ENCODE data around the gene C20orf141. TPM values are rescaled to one million over a fixed set of nuclear protein-coding genes. Genes with fewer than 3 reads are reported as not detected.

C20orf141 gene
- total RNA-seq, 1 donor from 2014 or later = not detected

DNA sequence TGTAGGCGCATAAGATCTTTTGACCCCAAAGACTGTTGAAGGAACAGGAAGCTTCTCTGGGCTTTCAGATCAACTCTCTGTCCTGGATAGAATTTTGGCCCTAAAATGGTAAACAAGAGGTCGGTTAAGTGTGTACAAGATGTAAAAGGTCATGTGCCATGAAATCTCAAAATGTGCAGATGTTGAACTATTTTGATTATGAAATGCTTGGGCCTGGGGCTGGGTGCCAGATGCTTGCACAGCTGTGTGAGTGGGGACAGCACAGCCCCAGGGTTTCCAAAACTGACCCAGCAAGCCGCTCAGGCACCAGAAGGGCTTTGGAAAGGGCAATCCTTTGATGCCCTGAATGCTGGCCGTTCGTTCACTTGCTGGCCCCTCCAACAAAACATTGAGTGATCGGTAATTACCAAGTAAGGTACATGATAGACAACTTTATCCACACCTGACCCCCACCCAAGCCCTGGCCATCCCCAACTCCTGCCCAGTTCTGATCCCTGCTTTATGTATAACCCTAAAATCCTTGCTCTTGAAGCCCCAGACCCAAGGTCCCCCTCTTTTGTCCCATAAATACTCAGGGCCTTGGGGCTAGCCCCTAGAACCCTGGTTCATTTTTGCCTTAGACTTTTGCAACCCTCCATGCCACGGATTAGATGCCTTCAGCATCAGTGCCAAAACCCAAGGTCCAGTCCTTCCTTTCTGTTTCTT, 3.3 kb downstream of the C20orf141 start:
- Histone ChIP-seq H3K4me1 (ENCODE audit: insufficient read depth, low read length) (peaks cover 32% of the 10 kb centered on the region), H3K4me3 (ENCODE audit: insufficient read depth, low read depth, low read length) (no peak overlapping the region), H3K27me3 (ENCODE audit: insufficient read depth, low read length) (peaks cover 14% of the 10 kb centered on the region), H3K36me3 (ENCODE audit: insufficient read depth, low read length) (no peaks in the 10 kb centered on the region), H2AFZ (ENCODE audit: low read depth, low read length) (no peak overlapping the region), H3K79me2 (ENCODE audit: insufficient read depth, low read length) (no peaks in the 10 kb centered on the region), H3K4me2 (ENCODE audit: low read length) (no peak overlapping the region), H3K27ac (ENCODE audit: low read depth, low read length) (no peak overlapping the region), H3K9me3 (ENCODE audit: insufficient read depth, low read depth, low read length) (no peaks in the 10 kb centered on the region), H4K20me1 (ENCODE audit: insufficient read depth, low read length) (no peaks in the 10 kb centered on the region), H3K9ac (ENCODE audit: low read length) (no peak overlapping the region)
- H3K27ac Mint-ChIP-seq (ENCODE audit: unreplicated experiment) = no peak overlapping the region
- peaks cover 26% of the 10 kb centered on the region for H3K4me1 Mint-ChIP-seq (ENCODE audit: low read depth, unreplicated experiment)
- H3K27me3 Mint-ChIP-seq (ENCODE audit: low read depth, unreplicated experiment) = peaks cover 37% of the 10 kb centered on the region
- no peaks in the 10 kb centered on the region for H3K36me3 Mint-ChIP-seq (ENCODE audit: low read depth, unreplicated experiment)
- no peak for TF ChIP-seq EZH2 (IDR thresholded peaks at IDR 0.05; ENCODE audit: insufficient read depth, low read length)
- no peak for TF ChIP-seq CTCF (IDR thresholded peaks at IDR 0.05; ENCODE audit: insufficient read depth, low read depth, low read length)
- H3K4me3 Mint-ChIP-seq (ENCODE audit: unreplicated experiment) = no peak overlapping the region
- peaks cover 12% of the 10 kb centered on the region for H3K9me3 Mint-ChIP-seq (ENCODE audit: unreplicated experiment)
- DNase-seq (ENCODE audit: low read depth) (no peak), FAIRE-seq (no peak)

- peak; percentile 51 for DNase-seq (ENCODE audit: low read depth)
- FAIRE-seq = no peak
- Histone ChIP-seq H3K79me2 (ENCODE audit: insufficient read depth, low read length) (no peaks in the 10 kb centered on the region), H3K27ac (ENCODE audit: low read depth, low read length) (no peak overlapping the region), H3K36me3 (ENCODE audit: insufficient read depth, low read length) (no peaks in the 10 kb centered on the region), H3K4me3 (ENCODE audit: insufficient read depth, low read depth, low read length) (no peak overlapping the region), H3K4me2 (ENCODE audit: low read length) (peak overlapping the region; percentile 71), H2AFZ (ENCODE audit: low read depth, low read length) (no peak overlapping the region), H4K20me1 (ENCODE audit: insufficient read depth, low read length) (no peaks in the 10 kb centered on the region), H3K9me3 (ENCODE audit: insufficient read depth, low read depth, low read length) (no peaks in the 10 kb centered on the region), H3K9ac (ENCODE audit: low read length) (no peak overlapping the region), H3K27me3 (ENCODE audit: insufficient read depth, low read length) (peaks cover 14% of the 10 kb centered on the region), H3K4me1 (ENCODE audit: insufficient read depth, low read length) (peaks cover 16% of the 10 kb centered on the region)
- Mint-ChIP-seq H3K27ac (ENCODE audit: unreplicated experiment) (no peak overlapping the region), H3K27me3 (ENCODE audit: low read depth, unreplicated experiment) (peaks cover 37% of the 10 kb centered on the region), H3K4me1 (ENCODE audit: low read depth, unreplicated experiment) (peaks cover 15% of the 10 kb centered on the region), H3K36me3 (ENCODE audit: low read depth, unreplicated experiment) (no peaks in the 10 kb centered on the region), H3K9me3 (ENCODE audit: unreplicated experiment) (peaks cover 6% of the 10 kb centered on the region), H3K4me3 (ENCODE audit: unreplicated experiment) (no peak overlapping the region)
- TF ChIP-seq EZH2 (IDR thresholded peaks at IDR 0.05; ENCODE audit: insufficient read depth, low read length) (peak; percentile 36), CTCF (IDR thresholded peaks at IDR 0.05; ENCODE audit: insufficient read depth, low read depth, low read length) (no peak)
These were observed 5.5 kb downstream of the C20orf141 start for GRCh38 chr20:2820084-2820895.
